ENCODE results near the gene RHOC. TPM values are rescaled to one million over a fixed set of nuclear protein-coding genes. Genes with fewer than 3 reads are reported as not detected.
A peak's percentile ranks its signal among the peaks of the same experiment; 100 is the strongest.
"Not testable (repeated sequence)": the region's sequence is repeated elsewhere in the genome, so short reads cannot be mapped to it uniquely, and the experiment has no call there.

The RHOC gene
- total RNA-seq, 2 donors from 2014 or later, result 62.4 to 81.8 TPM

DNA sequence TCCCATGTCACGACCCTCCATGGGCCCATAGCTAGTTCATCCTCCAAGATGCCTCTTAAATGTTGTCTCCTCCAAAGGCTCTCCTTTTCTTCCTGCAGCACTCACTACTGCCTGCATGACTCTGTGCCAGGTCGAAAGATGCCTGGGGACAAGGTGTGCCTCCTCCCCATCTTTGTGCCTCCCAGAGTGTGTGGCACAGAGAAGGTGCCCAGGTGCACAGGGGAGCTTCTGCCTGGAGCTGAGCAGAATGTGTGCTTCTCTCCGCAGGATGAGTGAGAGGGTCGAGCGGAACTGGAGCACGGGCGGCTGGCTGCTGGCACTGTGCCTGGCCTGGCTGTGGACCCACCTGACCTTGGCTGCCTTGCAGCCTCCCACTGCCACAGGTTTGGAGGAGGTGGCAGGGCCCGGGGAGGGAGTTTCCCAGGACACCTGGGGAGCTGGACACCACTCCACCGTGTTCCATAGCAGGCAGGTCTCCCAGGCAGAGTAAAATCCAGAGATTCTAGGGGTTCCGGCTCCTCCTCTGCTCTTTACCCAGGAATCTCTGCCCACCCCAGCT, 15.1 kb upstream of the RHOC start:
- no peak for ATAC-seq
- Mint-ChIP-seq H3K27ac (no peak overlapping the region), H3K36me3 (no peaks in the 10 kb centered on the region), H3K9me3 (no peaks in the 10 kb centered on the region)
- DNase-seq (ENCODE audit: low spot score in 2 of 2), result no peak

DNA sequence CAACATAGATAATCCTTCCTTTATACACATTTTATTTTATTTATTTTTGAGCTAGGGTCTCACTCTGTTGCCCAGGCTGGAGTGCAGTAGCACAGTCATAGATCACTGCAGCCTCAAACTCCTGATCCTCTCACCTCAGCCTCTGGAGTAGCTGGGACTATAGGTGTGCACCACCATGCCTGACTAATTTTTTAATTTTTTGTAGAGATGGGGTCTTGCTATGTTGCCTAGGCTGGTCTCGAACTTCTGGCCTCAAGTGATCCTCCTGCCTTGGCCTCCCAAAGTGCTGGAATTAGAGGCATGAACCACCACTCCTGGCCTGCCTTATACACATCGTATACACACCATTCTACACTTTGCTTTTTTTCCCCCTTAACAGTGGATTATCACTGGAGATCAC, 14.4 kb upstream of the RHOC start:
- DNase-seq (ENCODE audit: low spot score in 2 of 2); H3K27ac Mint-ChIP-seq; H3K9me3 Mint-ChIP-seq; H3K36me3 Mint-ChIP-seq; ATAC-seq: not testable (repeated sequence)

DNA sequence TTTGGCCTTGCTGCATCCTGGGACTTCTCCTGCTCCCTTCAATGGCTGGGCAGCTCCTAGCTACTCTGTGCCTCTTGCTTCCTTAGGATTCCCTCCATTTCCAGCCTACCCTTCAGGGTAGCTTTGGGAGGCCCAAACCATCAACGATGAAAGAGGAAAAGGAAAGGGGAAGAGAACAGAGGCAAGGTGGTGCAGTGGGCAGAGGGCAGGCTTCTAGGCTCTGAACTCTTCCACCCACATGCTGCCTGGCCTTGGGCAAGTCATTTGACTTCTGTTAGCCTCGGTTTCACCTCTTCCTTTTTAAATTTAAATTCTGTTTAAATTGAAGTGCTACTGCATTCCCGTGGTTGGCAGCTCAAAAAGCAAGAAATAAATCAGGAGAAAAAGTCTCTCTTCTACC, 13.9 kb upstream of the RHOC start:
- no peaks in the 10 kb centered on the region for H3K36me3 Mint-ChIP-seq
- no peak overlapping the region for H3K27ac Mint-ChIP-seq
- DNase-seq (ENCODE audit: low spot score in 2 of 2), result no peak
- no peaks in the 10 kb centered on the region for H3K9me3 Mint-ChIP-seq
- ATAC-seq, result no peak

DNA sequence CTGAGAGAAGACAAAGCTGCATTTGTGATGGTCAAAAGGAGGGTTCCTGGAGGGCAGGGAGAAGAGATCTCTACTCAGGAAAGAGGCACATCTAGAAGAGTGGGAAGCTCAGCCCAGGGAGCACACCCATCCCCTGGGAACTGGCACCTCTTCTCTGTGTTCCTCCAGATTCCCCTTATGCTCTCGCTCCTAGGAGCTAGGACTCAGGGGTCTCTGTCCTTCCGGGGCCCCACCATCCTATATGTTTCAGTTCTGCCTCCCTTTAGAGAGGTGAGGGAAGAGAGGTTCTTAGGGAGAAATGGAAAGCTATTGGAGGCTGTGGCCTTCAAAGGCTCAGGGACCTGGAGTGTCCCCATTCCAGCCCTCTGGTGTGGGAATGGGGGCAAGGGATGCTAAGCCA, 12.8 kb upstream of the RHOC start:
- Mint-ChIP-seq H3K27ac (no peak overlapping the region), H3K36me3 (no peaks in the 10 kb centered on the region), H3K9me3 (no peaks in the 10 kb centered on the region)
- DNase-seq (ENCODE audit: low spot score in 2 of 2), result no peak
- no peak for ATAC-seq

DNA sequence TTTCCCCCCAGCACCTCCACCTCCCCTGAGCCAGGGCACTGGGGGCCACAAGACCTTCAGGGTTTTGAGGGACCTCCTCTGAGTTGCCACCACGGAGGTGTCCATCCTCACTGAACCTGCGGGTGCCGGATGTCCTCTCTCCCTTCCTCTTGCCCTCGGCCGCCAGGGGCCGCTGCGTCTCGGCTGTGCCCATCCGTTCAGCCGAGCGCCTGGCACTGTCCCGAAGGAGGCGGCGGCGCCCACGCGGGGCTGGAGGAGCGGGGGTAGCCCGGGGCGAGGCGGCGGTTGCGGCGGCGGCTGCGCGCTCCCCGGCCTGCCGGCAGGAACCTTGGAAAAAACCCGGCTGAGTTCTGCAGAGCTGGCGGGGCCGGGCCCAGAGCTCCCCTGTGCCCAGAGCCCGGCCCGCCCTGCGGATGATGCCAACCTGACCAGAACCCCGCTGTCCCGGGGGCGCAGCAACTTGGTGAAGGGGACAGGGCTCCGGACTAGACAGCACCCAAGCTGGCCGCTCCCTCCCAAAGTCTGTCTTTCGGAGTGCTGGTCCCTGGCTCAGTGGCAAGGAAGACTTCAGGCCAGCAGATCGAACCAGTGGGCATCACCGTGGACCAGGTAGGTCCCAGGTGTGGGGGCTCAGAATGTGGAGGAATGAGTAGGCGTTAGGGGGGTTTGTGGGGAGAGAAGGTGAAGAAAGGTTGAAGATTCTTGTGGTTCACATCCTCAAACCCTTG, 11.9 kb upstream of the RHOC start:
- H3K27ac Mint-ChIP-seq, result no peak overlapping the region
- H3K36me3 Mint-ChIP-seq, result no peaks in the 10 kb centered on the region
- DNase-seq (ENCODE audit: low spot score in 2 of 2) (peak; percentile 80 to 85), ATAC-seq (peak; percentile 34 to 47)
- no peaks in the 10 kb centered on the region for H3K9me3 Mint-ChIP-seq

DNA sequence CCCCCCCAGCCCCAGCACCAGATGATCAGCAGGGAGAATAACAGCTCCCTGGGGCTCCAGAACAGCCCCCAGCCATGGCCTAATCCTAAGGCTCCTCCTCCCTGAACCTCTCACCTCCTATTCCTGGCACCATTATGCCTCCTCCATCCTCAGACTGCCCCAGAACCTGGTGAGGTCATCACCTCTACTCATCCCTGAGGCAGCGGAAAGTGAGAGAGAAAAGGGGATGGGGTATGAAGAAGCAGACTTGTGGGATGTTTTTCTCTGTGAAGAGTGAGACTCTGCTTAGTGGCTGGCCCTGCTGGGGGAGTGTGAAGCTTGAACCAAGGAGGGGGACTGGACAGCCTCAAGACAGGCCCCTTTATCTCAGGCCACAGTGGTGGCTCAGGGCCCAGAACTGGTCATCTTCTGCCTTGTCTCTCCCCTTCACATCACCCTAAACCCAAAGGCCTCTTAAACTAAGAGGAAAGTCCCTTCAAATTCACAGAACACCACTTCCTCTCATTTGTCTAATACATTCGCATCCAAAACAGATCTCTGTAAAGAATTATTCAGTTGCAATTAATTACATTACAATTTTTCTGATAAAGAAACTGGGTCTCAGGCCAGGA, 10.4 kb upstream of the RHOC start:
- Mint-ChIP-seq H3K27ac (peak overlapping the region in 1 of 2 donors; percentile 72), H3K36me3 (no peaks in the 10 kb centered on the region), H3K9me3 (no peaks in the 10 kb centered on the region)
- no peak for ATAC-seq
- DNase-seq (ENCODE audit: low spot score in 2 of 2), result no peak

DNA sequence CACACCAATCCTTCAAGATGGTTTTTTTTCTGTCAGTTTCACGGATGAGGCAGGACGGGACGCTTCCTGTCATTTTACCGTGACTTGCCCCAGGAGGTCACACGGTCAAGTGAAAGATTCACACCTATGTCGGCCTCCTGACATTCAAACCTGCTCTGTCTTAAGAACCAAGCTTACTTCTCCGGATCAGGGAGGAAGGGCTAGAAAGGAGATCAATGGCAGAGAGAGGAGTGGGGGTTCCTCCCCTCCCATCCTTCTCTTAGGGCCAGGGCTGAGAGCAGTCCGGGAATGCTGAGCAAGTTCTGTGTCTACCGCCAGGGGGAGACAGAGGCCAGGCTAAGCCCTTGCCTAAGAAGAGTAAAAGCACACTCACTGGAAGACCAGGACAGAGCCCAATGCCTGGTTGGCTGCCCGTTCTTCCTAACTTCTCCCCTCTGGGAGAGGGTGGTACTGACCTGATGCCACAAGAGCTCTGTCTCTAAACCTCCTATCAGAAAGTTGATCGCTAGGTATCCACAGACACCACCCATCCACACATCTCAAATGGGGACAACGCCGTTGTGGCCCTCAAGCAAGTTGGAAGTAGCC, 9.3 kb upstream of the RHOC start:
- peak overlapping the region in 1 of 2 donors; percentile 32 for H3K27ac Mint-ChIP-seq
- DNase-seq (ENCODE audit: low spot score in 2 of 2) (peak; percentile 72 to 85), ATAC-seq (peak; percentile 42 to 64)
- H3K36me3 Mint-ChIP-seq, result no peaks in the 10 kb centered on the region
- H3K9me3 Mint-ChIP-seq, result no peaks in the 10 kb centered on the region

DNA sequence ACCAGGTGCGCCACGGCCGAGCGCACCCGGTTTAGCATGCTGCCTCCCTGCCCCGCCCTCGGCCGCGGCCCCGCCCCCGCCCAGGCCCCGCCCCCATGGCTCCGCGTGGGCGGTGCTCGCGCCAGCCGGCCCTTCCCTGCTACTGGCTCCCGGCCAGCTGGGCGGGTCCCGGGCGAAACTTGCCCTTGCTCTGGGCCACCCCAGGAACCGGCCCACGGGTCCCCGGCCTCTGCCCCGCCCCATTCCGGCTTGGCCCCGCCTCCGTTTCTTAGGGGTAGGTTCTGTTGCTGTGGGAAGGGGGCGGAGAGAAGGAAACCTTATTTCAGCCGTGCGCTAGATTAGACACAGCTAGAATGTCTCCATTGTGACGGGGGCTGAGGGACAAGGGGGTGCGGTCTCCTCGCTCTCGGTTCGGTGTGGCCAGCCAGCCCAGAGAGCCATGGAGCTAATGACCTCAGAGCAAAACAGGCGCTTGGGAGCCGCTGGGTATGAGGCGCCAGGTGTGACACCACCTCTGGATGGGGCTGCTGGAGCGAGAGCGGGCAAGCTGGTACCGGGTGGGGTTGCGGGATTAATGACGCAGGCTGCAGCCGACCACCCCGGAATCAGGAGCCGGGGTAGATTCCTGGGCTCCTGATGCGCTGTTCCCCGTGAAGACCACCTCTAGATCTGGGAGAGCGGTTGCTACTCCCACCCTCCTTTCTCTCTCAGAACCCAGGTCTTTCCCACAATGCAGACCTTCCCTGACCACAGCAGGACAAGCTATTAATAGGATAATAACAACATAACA, 8.5 kb upstream of the RHOC start, which contains the start of gene PPM1J:
TSS of gene PPM1J (minus strand) at position 69 of the 790 bp plus-strand sequence. CDS start at position 38, 31 bp downstream.
- DNase-seq (ENCODE audit: low spot score in 2 of 2) (peak; percentile 91 to 99), ATAC-seq (peak; percentile 82 to 89)
- no peaks in the 10 kb centered on the region for H3K36me3 Mint-ChIP-seq
- H3K27ac Mint-ChIP-seq, result peak within 1 kb of the TSS in 1 of 2 donors; percentile 44
- H3K9me3 Mint-ChIP-seq, result no peaks in the 10 kb centered on the region

DNA sequence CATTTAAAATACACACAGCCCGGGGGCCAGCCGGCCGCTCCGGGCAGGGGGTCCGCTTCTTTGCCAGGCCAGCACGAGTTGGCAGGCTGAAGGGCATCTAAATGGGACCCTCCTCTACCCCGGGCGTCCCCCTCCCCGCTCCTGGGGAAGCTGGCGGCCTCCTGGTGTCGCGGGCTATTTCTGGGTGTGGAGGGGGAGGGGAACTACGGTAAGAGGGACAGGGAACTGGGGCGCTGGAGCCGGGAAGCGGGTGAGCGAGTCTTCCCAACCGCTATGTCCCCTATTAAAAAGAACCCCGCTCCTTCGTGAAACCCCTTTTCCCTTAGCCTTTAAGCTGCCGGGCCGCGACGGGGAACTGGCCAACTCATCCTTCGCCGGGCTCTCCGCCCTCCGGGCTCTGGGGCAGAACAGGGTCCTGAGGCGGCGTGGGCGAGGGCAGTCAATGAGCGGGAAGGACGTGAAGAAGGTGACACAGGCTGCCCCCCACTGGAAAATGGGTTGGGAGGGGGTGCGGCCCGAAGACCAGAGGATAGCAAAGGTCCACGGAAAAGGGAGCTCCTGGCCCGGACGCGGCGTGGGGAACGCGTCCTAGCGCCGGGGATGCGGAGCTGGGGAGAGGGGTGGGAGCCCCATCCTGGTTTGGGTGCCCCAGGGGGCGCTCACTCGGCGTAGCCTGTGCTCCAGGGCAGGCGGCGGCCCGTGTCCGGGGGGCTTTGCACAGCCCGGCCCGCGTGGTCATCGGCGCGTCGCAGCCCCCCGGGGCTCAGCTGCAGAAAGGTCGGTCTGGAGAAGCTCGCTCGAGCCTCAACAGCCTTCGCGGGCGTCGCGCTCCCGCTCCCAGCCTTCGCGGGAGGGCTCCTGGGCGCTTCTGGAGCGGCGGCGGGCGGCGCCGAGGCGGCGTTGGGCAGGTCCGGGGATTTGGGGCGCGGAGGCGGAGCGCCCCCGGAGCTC, 7.7 kb upstream of the RHOC start:
- ATAC-seq (peak in 1 of 2 donors; percentile 1), DNase-seq (ENCODE audit: low spot score in 2 of 2) (no peak)
- no peak overlapping the region for H3K27ac Mint-ChIP-seq
- no peaks in the 10 kb centered on the region for H3K36me3 Mint-ChIP-seq
- H3K9me3 Mint-ChIP-seq, result no peaks in the 10 kb centered on the region

DNA sequence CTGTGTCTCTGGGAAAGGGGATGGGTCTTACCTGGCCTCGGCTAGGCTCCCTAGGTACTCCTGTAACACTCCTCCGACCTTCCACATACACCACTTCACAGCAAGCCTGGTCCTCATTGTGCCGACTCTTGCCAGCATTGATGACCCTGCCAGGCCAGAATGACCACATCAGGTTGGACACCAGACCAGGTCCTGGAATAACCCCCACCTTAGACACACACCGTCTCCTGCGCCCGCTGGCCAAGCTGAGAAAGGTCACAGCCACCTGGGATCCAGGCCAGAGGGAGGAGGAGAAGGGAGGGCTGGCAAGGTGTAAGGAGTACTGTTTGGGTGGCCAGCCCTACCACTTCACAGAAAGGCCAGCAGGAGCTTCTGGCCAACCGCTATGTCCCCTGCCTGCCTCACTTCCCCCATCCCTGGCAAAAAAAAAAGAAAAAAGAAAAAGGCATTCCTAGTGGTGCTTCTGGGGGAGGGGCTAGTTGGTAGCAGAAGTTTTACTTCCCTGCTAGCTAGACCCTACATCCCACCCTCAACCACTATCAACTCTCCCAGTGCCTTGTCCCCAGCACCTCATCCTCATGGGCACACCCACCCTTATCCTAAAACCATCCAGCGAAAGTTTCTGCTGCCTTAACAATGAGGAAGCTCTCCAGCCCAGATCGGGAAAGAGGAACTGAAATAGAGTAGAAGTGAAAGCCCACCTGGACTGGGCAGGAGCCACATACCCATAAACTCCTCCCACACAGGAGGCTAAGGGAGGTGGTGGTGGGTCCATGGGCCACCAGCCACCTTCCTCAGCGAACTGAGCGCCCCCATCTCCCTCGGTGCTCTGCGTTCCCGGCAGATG, 6.8 kb upstream of the RHOC start:
- no peaks in the 10 kb centered on the region for H3K9me3 Mint-ChIP-seq
- no peak for ATAC-seq
- DNase-seq (ENCODE audit: low spot score in 2 of 2), result no peak
- no peaks in the 10 kb centered on the region for H3K36me3 Mint-ChIP-seq
- no peak overlapping the region for H3K27ac Mint-ChIP-seq

DNA sequence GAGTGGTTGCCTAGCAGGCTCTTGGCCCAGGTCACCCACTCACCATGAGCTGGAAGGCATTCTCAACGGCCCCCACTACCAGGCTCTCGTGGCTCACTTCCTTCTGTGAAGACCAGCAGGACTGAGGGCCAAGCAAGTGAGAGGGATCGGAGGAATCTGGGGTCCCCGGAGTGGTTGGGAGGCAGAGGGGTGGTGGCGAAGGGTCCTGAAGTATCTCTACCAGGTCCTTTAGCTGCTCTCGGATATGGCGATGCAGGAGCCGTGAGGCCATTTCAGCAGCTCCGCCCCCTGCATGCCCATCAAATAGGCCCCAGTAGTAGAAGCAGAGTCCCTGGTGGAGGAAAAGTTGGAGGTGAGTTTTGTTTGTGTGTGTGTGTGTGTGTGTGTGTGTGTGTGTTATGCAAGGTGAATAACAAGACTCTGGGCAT, 5.8 kb upstream of the RHOC start:
- Mint-ChIP-seq H3K9me3 (no peaks in the 10 kb centered on the region), H3K36me3 (no peaks in the 10 kb centered on the region), H3K27ac (no peak overlapping the region)
- ATAC-seq (no peak), DNase-seq (ENCODE audit: low spot score in 2 of 2) (no peak)

DNA sequence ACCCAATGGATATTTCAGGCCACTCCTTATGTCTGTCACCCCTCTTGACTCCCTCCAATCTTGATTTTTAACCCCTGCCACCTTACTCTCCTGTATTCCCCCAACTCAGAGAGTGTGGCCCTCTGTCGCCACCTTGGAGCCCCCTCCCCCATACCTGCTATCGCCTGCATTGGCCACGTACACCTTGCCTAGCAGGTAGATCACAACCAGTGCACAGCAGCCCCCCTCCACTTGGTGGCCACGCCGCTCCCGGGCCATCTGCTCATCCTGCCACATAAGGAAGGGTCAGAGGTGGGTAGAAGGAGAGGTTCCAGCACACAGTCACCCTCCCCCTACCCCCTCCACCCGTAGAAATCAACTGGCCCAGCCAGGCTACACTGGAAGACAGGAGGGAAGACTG, 5.3 kb upstream of the RHOC start:
- H3K27ac Mint-ChIP-seq, result no peak overlapping the region
- no peaks in the 10 kb centered on the region for H3K36me3 Mint-ChIP-seq
- ATAC-seq, result no peak
- no peaks in the 10 kb centered on the region for H3K9me3 Mint-ChIP-seq
- no peak for DNase-seq (ENCODE audit: low spot score in 2 of 2)

DNA sequence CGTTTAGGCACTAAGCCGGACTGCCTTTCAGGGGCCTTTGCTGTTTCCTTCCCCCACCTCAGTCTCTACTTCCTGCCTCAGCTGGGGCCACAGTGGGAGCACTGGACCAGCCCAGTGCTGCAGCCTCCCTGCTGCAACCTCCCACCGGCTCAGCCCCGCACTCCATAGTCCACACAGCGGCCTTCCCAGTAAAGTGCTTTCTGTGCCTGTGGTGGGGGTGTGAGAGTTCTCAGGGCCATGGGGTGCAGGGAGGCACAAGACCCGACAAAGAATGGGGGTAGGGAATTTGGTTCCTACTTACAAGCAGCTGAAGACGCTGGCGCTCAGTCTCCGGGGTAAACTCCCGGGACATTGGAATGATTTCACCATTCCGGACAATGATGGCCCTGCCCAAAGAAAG, 4.7 kb upstream of the RHOC start:
- no peak for DNase-seq (ENCODE audit: low spot score in 2 of 2)
- no peaks in the 10 kb centered on the region for H3K36me3 Mint-ChIP-seq
- no peak overlapping the region for H3K27ac Mint-ChIP-seq
- H3K9me3 Mint-ChIP-seq, result no peaks in the 10 kb centered on the region
- no peak for ATAC-seq

DNA sequence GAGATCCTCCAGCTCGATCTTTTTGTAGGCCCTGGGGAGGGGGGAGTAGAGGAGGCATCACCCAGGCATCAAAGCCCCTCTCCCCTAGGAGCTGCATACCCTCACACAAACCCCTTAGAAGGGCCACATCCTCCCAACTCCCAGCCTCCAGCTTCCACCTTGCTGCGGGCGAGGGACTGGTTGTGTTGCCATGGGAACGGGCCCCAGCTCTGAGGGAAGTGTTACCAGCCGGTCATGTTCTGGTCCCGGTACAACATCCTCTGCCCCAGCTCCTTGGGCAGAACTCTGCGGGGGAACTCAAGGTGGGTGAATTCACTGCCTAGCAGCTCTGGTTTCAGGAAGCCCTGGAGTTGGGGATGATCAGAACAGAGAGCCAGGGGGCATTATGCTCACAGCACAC, 4.1 kb upstream of the RHOC start:
- ATAC-seq (no peak), DNase-seq (ENCODE audit: low spot score in 2 of 2) (no peak)
- H3K9me3 Mint-ChIP-seq, result no peaks in the 10 kb centered on the region
- no peaks in the 10 kb centered on the region for H3K36me3 Mint-ChIP-seq
- no peak overlapping the region for H3K27ac Mint-ChIP-seq

DNA sequence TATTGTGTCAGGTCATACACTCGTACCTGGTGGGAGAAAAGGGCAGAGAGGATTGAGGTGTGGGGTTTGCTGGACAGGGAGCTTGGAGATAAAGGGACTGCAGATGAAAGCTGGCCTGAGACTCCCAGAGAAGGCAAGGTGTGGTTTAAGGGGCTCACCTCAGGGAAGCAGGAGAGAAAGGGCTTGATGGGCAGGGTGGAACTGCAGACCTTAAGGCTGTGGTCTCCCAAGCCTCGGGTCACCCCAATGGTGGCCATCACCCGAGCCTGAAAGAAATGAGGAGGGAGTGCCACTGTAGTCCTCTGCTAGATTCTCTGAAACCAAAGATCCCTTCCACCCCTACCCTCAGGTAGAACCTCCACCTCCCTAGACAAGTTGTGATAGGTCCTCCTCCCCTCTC, 3.7 kb upstream of the RHOC start:
- Mint-ChIP-seq H3K9me3 (no peaks in the 10 kb centered on the region), H3K27ac (no peak overlapping the region), H3K36me3 (no peaks in the 10 kb centered on the region)
- no peak for DNase-seq (ENCODE audit: low spot score in 2 of 2)
- ATAC-seq, result no peak

Data from activated naive CD4-positive, alpha-beta T cell treated with anti-CD3 and anti-CD28 coated beads, Interleukin-2, amount 50 U/mL, for 72 hours (primary cell).